NCI-H1105 (cell line): ENCODE measurements around the gene CCSER1.
"Not testable (repeated sequence)": the region's sequence is repeated elsewhere in the genome, so short reads cannot be mapped to it uniquely, and the experiment has no call there.

ENCODE experiments used
- DNase-seq: peaks from one replicate; lab custom pipeline; 2025; lab: John Stamatoyannopoulos, UW

Gene CCSER1

DNA sequence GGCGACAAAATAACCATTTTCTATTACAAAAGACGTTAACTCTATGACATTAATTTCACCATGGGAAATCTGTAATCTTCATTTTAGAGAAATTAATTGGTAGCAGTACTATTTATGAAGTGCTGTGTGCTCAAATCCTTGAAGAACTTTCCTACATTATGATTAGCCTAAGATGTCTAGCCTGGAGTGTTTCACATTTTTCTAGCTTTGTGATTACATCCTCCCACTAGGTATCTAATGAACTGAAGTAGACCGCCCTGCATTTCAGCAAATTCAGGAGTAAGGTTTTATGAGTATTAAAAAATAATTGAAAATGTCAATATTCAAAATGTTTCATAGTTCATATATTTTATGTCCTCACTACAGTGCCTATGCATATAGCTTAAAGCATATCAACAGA, 713.1 kb downstream of the CCSER1 start:
- no peak for DNase-seq

DNA sequence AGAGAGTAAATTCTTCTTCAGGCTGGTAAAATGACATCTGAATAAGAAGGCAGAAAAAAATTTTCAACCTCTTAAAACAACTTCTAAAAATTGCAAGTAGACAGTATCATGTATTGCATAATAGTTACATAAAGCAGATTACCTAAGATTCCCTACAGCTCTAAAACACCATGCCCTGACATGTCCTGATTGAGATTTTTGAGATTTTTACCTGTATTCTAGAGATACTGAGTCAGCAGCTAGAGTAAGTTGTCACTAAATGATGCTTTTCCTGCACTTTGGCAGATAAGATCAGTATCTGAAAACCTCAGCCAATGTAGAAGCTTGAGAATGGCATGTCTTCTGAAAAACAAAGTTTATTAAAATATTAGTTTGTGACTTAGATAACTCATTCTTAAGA, 713.6 kb downstream of the CCSER1 start:
- DNase-seq: no peak

DNA sequence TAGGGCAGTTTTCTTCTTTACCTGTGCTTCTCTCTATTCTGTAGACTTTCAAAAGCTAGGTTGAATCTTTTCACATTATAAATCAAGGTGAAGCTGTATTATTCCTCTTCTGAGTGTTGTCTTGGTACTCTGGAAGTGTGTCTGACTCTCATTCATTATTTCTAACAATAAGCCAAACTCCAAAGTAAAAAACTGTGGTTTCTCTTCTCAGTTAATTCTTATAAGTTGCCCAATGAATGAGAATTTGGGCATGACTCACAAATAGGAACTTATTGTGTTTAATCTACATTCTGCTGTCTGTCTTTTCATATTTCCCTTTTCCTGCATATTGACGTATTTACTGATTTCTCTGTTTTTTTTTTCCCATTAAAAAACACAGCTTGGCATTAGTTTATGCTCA, 714.5 kb downstream of the CCSER1 start:
- DNase-seq: no peak

DNA sequence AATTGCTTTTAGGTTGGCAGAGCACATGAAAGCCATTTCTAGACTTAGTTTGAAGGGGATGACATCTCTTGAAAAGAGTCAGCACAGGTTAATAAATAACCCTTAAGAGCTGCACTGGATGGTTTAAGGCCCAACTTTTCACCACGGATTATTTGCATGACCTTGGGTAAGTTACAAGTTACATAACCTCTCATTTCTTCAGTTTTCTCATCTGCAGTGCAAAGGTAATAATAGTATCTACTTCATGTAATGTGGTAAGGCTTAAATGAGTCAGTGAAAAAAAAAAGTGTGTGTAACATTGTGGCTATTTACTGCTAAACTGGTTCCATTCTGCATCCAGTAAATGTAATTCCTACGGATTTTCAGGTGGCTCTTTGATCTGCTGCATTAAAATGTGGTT, 715.8 kb downstream of the CCSER1 start:
- no peak for DNase-seq

DNA sequence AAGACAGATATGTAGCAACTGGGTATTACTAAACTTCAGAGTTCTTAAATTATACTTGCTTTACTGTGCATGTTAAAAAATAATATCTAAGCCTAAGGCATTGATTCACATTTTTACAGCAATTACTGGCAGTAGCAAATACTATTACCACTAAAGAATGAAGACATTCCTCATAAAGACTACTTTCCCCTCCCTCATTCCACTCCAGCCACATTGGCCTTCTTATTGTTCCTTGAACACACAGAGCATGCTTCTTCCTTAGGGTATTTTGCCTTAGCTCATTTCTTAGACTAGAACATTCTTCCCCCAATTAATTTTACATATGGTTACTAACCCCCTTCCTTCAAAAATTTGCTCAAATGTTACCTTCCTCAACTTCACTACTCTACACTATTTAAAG, 717.0 kb downstream of the CCSER1 start:
- DNase-seq: no peak

DNA sequence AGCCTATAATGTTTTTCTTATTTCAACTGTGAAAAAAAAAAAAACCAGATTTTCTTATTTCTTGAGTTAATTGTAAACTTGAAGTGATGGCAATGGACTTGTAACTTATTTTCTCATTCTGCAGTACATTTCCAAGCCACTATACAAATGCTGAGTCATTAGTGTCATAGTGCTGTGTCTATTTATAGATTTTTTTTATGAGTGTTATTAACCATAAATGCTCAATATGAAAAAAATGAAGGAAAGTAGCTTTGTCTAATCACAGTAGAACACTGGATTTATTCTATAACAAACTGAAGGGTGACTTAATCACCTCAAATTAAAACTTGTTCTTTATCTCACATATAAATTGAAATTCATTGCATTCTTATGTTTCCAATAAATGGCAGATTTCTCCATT, 718.6 kb downstream of the CCSER1 start:
- DNase-seq: no peak

DNA sequence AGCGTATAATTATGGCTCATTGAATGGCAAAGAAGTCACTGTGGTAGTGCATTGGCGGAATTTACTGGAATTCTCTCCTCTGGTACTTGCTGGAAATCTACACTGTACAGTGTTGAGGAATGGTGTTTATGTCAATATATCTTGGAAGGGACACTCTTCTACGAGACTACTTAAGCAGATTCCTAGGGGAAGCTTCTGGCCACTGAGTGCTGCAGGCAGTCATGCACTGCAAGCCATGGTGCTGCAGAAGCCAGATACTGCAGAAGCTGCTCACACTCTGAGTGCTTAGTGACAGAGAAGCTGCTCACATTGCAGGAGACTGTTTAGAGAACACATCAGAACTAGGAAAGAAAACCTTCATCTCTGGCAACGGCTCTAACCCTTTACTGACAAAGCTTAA, 725.0 kb downstream of the CCSER1 start:
- no peak for DNase-seq

DNA sequence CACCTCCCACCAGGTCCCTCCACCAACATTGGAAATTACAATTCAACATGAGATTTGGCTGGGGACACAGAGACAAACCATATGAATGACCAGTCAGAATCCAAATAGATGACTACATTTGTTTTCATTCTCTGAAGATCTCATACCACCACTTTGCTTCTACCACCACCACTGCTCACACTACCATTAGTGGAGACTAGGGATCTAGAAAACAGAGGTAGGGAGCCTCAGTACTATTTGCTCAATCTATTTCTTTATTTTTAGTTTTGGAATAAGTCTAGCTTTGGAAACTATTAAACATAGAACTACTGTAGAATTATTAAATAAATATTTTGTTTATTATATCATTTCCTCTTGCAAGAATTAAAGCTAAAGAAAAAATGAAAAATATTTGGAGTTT, 727.9 kb downstream of the CCSER1 start:
- no peak for DNase-seq

DNA sequence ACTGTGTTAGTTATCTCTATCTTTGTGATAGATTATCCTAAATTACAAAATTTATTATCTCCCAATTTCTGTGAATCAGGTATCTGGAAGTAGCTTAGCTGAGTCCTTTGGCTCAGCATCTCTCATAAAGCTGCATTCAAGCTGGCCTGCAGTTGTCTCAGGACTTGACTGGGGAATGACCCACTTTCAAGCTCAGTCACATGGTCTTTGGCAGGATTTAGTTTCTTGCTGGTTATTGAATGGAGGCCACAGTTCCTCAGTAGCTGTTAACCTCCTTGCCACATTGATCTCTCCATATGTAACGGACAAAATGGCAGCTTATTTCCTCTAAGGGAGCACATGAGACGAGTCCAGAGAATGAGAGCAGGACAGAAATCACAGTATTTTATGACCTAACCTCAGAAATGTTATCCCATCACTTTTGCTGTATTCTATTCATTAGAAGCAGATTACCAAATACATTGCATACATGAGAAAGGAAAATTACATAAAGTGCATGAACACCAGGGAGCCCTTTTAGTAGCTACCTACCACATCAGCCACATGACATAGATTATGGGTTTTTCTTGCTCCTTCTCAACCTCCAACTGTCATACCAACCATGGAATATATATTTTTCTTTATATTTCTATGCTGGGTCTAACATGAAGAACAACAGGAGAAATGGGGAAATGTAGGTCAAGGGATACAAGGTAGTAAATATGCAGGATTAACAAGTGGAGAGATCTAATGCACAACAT, 730.1 kb downstream of the CCSER1 start:
- no peak for DNase-seq

DNA sequence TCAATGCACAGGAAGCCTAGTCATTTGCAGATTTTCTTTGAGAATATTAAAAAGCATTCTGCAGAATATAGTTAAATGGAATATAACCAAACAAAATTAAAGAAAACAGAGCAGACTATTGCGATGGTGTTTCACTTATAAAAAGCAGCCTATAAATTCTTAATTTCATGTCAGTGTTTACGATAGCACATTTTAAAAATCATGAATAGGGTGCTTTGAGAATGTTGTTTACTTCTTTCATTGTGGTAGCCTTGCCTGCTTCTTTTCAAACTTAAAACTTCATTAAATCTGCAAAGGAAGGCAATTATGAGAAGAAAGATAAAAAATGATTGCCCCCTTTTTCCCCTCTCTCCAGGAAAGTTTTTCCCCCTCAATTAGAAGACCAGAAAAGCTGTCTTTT, 748.6 kb downstream of the CCSER1 start:
- DNase-seq: no peak

DNA sequence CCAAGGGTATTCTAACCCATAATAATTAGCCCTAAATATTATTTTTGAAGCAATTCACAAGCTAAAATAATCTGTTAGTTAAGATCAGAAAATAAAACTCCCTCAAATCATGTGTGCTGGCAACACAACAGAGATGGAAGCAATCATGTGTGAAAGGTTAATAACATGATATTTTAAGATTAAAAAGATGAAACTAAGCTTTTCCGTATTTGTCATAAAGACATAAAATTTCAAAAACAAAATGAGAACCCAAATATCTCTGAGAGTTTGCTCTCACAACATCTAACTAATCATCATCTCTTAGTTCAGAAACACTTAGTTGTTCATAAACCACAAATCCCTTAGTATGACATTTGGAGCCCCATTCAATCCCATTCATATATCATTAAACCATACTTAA, 749.1 kb downstream of the CCSER1 start:
- no peak for DNase-seq

DNA sequence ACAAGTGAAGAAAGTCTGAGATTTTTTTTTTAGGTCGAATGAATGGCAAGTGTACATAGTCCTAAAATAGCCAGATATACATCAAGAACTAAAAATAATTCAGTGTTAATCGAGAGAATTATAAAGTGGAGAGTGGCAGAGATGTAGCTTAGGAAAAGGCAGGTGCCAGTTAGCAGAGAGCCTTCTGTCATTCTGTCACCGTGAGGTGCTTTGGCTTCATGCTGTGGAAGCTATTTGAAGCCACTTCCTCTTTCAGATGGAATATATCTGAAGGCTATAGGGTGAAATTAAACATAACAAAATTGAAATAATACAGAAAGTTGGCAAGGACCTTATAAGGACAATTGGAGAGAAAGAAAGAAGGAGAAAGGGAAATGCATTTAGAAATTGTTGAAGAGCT, 756.3 kb downstream of the CCSER1 start:
- DNase-seq: no peak

DNA sequence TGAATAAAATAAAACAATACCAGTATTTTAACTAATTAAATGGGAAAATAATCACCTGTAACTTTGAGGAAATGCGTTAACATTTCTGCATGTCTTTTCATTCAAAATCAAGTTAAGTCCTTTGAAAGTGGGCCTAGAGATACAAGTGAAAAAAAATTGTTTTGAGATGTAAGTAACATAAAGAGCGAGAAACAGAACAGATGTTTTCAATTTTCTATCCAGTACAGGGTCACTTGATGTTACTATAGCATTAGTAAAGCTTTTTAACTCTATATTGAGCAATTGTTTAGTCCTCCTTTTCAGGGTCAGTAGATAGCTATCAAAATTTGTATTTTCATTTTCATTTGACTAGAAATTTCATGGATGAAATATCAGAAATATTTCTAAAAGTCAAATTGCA, 761.4 kb downstream of the CCSER1 start:
- no peak for DNase-seq

DNA sequence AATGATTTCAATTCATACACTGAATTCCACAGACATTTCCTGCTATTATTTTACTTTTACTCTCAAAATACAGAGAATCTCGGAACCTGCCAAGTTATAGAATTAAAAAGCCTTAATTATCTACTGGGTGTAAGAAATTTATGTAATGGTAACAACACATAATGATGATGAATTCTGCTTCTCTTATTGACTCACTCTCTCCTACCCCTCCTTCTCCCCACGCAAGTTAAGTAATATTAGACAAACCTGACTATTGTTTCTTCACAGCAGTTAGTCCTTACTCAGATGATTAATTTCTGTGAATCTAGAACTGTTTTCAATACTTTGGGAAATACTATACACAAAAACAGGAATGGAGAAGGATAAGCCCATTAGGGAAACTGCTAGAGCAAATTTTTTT, 762.0 kb downstream of the CCSER1 start:
- no peak for DNase-seq

DNA sequence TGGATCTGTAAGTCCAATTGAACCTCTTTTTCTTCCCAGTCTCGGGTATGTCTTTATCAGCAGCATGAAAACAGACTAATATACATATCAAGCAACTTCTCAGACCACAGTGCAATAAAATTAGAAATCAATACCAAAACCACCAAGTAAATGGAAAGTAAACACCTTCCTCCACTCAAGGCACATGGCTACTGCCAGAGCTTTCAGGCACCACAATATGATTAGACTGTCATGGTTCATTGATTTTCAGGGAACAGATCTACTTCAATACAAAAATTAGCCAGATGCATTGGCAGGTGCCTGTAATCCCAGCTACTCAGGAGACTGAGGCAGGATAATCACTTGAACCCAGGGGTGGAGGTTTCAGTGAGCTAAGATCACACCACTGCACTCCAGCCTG, 776.2 kb downstream of the CCSER1 start:
- DNase-seq: peak; percentile 6

DNA sequence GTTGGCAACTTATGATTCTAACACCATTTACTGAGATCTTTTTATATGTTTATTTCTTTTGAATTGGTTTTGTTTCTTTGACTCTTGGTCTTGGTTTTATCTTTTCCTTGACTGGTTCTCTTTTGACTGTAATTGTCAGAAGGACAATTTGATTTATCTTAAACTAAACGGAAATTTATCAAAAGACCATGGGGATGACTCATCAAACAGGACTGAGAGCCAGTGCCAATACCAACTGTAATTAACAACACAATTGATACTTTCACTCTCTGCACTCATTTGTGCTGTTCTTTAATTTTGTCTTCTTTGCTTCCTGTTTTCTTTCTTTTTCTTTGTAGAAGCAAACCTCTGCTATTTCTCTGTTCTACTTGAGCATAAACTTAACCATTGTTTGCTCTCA, 776.8 kb downstream of the CCSER1 start:
- no peak for DNase-seq

DNA sequence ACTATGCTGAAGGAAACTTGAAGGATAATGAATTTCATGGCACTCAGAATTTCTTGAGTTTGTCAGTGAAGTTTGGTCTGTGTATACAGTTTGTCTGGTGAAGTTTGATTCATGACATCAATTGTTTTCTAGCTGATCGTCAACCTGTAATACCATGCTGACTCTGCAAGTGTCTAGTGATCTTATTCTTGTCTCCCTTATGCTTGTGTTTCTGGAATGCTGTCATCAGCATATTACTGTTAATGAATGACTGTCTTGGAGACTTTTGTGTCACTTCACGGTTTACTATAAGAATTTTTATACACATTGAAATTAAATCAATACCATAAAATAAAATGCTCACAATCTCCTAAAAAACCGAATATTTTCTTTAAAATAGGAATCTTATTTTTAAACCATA, 779.0 kb downstream of the CCSER1 start:
- DNase-seq: no peak

DNA sequence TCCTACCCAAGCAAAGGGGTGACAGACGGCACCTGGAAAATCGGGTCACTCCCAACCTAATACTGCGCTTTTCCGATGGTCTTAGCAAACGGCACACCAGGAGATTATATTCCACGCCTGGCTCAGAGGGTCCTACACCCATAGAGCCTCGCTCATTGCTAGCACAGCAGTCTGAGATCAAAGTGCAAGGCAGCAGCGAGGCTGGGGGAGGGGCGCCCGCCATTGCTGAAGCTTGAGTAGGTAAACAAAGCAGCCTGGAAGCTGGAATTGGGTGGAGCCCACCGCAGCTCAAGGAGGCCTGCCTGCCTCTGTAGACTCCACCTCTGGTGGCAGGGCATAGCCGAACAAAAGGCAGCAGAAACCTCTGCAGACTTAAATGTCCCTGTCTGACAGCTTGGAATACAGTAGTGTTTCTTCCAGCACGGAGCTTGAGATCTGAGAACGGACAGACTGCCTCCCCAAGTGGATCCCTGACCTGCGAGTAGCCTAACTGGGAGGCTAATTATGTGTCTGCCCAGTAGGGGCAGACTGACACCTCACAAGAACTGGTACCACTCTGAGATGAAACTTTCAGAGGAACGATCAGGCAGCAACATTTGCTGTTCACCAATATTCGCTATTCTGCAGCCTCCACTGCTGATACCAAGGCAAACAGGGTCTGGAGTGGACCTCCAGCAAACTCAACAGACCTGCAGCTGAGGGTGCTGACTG, 784.7 kb downstream of the CCSER1 start:
- not testable (repeated sequence) for DNase-seq

DNA sequence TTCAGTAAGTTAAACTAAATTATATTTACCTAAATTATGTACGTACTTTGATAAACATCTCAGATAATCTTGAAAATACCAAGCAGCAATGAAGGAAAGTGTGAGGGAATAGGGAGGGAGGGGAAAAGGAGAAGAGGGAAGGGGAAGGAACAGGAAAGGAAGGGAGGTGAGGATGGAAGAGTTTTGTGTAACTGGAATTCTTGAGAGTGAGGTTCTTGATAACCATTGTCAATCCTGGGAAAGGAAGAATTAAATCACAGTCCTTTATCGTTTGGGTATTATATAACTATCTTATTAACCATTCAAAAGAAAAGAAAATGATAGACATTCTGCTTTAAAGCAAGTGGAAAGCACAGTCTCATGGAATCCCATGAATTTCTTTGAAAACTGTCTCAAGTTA, 795.0 kb downstream of the CCSER1 start:
- no peak for DNase-seq

DNA sequence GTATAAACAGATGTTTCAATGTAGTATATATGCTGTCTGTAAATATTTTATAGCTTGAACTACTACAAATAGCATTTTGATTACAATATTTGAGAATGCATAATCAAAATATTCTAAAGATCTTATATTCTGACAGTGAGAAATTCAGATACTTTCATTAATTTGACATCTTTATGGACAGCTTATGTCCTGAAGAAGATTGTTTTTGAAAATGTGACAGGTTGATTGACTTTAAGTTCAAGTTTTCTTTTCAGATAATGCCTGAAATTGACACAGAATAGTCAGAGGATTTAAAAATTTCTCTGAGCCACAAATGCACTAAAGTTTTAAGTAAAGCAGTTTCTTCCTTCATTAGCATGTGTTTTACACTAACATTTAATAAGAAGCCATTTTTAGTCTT, 799.8 kb downstream of the CCSER1 start:
- DNase-seq: no peak

DNA sequence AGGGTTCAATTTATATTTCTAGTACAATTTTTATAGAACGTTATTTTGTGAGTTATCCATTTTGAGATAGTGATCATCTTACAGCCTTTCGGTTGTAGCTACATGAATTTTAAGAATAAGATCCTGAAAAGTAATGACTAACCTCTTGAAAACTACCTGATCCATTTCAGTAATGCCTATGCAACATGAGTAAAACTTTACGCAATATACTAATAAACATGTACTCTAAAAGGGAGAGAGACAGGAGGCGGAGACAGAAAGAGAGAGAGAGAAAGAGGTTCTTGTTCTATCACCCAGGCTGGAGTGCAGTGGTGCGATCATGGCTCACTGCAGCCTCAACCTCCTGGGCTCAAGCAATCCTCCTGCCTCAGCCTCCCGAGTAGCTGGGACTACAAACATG, 816.1 kb downstream of the CCSER1 start:
- no peak for DNase-seq

DNA sequence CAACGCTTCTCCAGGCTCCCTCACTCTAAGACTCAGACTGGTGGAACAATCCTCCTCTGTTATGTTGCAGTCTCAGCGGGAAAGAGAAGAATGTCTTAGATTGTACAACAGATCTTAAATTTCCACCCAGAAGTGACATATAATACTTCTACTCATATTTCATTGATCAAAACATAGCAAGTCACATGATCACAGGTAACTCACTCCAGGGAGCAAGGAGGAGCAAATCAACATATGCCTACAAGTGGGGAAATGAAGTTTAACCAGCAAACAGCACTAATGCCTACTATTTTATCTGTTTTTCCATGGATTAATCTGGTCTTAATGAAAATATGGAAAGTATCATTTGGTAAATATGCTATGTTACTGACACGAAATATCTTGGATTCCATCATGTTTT, 819.8 kb downstream of the CCSER1 start:
- no peak for DNase-seq

DNA sequence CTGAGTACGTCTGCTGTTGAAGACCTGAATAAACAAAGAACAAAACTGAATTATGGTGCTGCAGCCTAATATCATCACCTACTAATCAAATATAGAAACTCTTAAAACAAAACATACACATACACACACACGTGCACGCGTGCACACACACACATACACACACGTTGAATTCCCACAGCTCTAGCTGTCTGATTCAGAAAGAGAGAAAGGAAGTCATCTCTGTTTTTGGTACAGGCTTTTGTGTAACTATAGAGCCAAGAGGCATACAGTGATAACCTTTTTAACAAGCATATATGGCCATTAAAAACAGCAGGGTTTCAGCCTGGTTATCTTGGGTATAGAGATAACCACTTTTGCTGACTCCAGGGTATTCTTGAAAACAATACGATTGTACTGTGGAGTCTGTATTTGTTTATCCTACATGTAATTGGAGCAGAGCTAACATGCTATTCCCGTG, 823.2 kb downstream of the CCSER1 start:
- DNase-seq: no peak

DNA sequence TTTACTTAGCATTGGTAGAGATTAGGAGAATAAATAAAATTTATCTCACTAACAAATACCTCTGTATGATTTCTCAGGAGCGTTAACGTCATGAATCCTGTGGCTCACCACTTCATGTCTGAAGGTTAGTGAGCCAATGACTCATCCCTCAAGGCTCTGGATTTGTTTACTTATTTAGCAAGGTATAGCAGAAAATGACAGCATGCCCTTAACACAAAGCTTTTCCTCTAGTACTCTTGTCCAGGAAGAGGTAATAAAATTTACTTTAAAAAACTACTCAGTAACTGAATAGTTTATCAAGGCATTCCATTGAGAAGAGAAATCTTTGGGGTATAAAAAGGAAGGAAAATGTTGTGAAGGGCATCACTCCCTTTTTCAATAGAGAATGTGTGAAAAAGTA, 823.8 kb downstream of the CCSER1 start:
- no peak for DNase-seq
